Measurements from ENCODE around the gene CEP63.
"Not testable (repeated sequence)": the region's sequence is repeated elsewhere in the genome, so short reads cannot be mapped to it uniquely, and the experiment has no call there.

CEP63 gene

GRCh38 chr3:134576426-134576825 is 90.6 kb downstream of the CEP63 start:
- DNase-seq (ENCODE audit: low read depth, low spot score): no peak

GRCh38 chr3:134576831-134577230 is 91.0 kb downstream of the CEP63 start:
- DNase-seq (ENCODE audit: low read depth, low spot score): no peak

- no peak for DNase-seq (ENCODE audit: low read depth, low spot score)
Observed at GRCh38 chr3:134579141-134579665, 93.3 kb downstream of the CEP63 start.

- DNase-seq (ENCODE audit: low read depth, low spot score): no peak
Observed at GRCh38 chr3:134590766-134591165, 104.9 kb downstream of the CEP63 start.

- no peak for DNase-seq (ENCODE audit: low read depth, low spot score)
Observed at GRCh38 chr3:134592806-134593205, 106.9 kb downstream of the CEP63 start.

GRCh38 chr3:134594331-134594741 is 108.5 kb downstream of the CEP63 start:
- DNase-seq (ENCODE audit: low read depth, low spot score): no peak

- not testable (repeated sequence) for DNase-seq (ENCODE audit: low read depth, low spot score)
Observed at GRCh38 chr3:134594986-134595385, 109.1 kb downstream of the CEP63 start.

- DNase-seq (ENCODE audit: low read depth, low spot score): no peak
Observed at GRCh38 chr3:134597390-134597970, 111.6 kb downstream of the CEP63 start.

- DNase-seq (ENCODE audit: low read depth, low spot score): no peak
Observed at GRCh38 chr3:134598763-134599545, 113.1 kb downstream of the CEP63 start.

GRCh38 chr3:134600206-134600605 is 114.3 kb downstream of the CEP63 start:
- DNase-seq (ENCODE audit: low read depth, low spot score): no peak

- peak; percentile 26 for DNase-seq (ENCODE audit: low read depth, low spot score)
Observed at GRCh38 chr3:134600685-134601463, 115.0 kb downstream of the CEP63 start.

GRCh38 chr3:134601539-134602439 is 115.9 kb downstream of the CEP63 start:
- no peak for DNase-seq (ENCODE audit: low read depth, low spot score)

- DNase-seq (ENCODE audit: low read depth, low spot score): no peak
Observed at GRCh38 chr3:134602440-134602814, 116.6 kb downstream of the CEP63 start.

GRCh38 chr3:134603480-134603879 is 117.6 kb downstream of the CEP63 start:
- DNase-seq (ENCODE audit: low read depth, low spot score): no peak

GRCh38 chr3:134603956-134604355 is 118.1 kb downstream of the CEP63 start:
- no peak for DNase-seq (ENCODE audit: low read depth, low spot score)

- no peak for DNase-seq (ENCODE audit: low read depth, low spot score)
Observed at GRCh38 chr3:134605556-134605955, 119.7 kb downstream of the CEP63 start.

GRCh38 chr3:134606033-134607025 is 120.5 kb downstream of the CEP63 start:
- no peak for DNase-seq (ENCODE audit: low read depth, low spot score)

- DNase-seq (ENCODE audit: low read depth, low spot score): no peak
Observed at GRCh38 chr3:134607054-134608022, 121.5 kb downstream of the CEP63 start.
